Thymus (tissue), 11 donors: ENCODE data around the gene BLOC1S4. TPM values are rescaled to one million over a fixed set of nuclear protein-coding genes. Genes with fewer than 3 reads are reported as not detected.

Experiments used
- DNase-seq, 9 donors: peaks; one replicate each; pipeline ENCODE4 v3.0.0-alpha.2; 2013; ENCODE audit warnings: low spot score in 9 of 9, low read depth in 6 of 9, missing footprints in 1 of 9
- H3K27ac ChIP-seq, 2 donors: one replicate each; pipeline ENCODE4 v1.5.1; 2013; ENCODE audit warnings: control low read depth in 1 of 2, low read depth in 1 of 2, low read length in 1 of 2, mild to moderate bottlenecking in 1 of 2, moderate library complexity in 1 of 2
- H3K27me3 ChIP-seq, 2 donors: one replicate each; pipeline ENCODE4 v1.5.1; 2013; ENCODE audit warnings: low read length in 1 of 2; ENCODE audit not compliant: control insufficient read depth in 2 of 2, insufficient read depth in 1 of 2
- H3K36me3 ChIP-seq, 2 donors: one replicate each; pipeline ENCODE4 v1.5.1; 2013; ENCODE audit warnings: low read length in 1 of 2, mild to moderate bottlenecking in 1 of 2, moderate library complexity in 1 of 2; ENCODE audit not compliant: control insufficient read depth in 2 of 2, insufficient read depth in 2 of 2
- H3K4me1 ChIP-seq, 2 donors: one replicate each; pipeline ENCODE4 v1.5.1; 2013; ENCODE audit warnings: low read length in 2 of 2; ENCODE audit not compliant: control insufficient read depth in 2 of 2, insufficient read depth in 2 of 2
- H3K4me3 ChIP-seq, 2 donors: one replicate each; pipeline ENCODE4 v1.5.1; 2013; ENCODE audit warnings: low read length in 2 of 2, control low read depth in 1 of 2, mild to moderate bottlenecking in 1 of 2
- H3K9me3 ChIP-seq, 2 donors: one replicate each; pipeline ENCODE4 v1.5.1; 2013; ENCODE audit warnings: low read length in 1 of 2, mild to moderate bottlenecking in 1 of 2; ENCODE audit not compliant: control insufficient read depth in 2 of 2, insufficient read depth in 1 of 2
- WGBS: extraction: QIAGEN DNeasy Blood & Tissue Kit; methylation state at CpG from one replicate; pipeline ENCODE4 v1.1.7; 2013; 5-methylcytosine and 5-hydroxymethylcytosine counted together
- polyA plus RNA-seq: library from polyadenylated mRNA; stranded (reverse); fragments of 200-250 nt; gene quantifications from one replicate; pipeline ENCODE4 v1.2.3, GENCODE V29; 2013
- total RNA-seq: library from RNA; stranded (reverse); fragments of 120-200 nt; gene quantifications from one replicate; pipeline ENCODE4 v1.2.4, GENCODE V29; 2013
- donor health status: healthy.

The BLOC1S4 gene
- total and polyA plus RNA-seq, 2 donors, result 11.9 to 23.4 TPM

DNA sequence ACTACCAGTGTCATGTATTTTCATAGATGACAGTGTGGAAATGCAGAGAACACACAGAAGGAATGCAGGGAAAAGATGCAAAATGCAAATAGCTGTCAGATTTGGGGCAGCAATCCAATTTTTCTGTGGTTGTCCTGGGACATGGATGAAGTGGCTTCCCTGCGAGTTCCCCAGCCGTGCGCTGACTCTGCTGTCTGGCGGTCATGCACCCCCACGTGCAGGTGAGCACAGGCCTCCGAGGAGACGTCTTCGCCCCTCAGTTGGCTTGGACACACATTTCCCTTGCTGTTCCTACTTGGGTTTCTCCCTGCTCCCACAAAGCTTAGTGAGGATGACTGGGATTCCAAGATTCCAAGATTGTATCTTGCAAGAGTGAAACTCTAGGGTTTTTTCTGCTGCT, 24.4 kb downstream of the BLOC1S4 start:
- no peak overlapping the region for H3K27ac ChIP-seq
- 94% methylated on average over 8 of the region's 8 CpGs for WGBS
- no peaks in the 10 kb centered on the region for H3K36me3 ChIP-seq
- DNase-seq, result no peak
- no peak overlapping the region for H3K4me3 ChIP-seq
- H3K4me1 ChIP-seq, result no peaks in the 10 kb centered on the region
- H3K9me3 ChIP-seq, result peaks cover 0 to 3% of the 10 kb centered on the region in 2 donors
- H3K27me3 ChIP-seq, result no peaks in the 10 kb centered on the region

DNA sequence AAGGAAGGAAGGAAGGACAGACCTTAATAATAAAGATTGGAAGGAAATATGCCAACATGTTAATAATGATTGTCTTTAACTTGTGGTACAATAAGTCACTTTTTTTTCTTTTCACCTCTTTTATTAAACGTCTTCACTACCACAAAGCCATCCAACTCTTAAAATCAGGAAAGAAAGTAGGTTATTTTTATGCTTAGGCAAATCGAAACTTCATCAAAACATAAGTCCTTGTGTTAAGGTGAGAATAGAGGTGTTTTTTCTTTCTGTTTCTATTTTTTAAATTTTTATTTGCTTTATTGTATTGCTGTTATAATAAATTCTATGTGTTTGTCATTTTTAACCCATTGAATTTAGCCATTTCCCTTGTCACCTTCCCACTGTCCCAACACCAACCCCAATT, 26.5 kb downstream of the BLOC1S4 start:
- Histone ChIP-seq H3K9me3 (peaks cover 1 to 3% of the 10 kb centered on the region in 2 donors), H3K36me3 (no peaks in the 10 kb centered on the region), H3K4me1 (peaks cover 0 to 4% of the 10 kb centered on the region in 2 donors), H3K27ac (no peak overlapping the region), H3K4me3 (no peak overlapping the region), H3K27me3 (no peaks in the 10 kb centered on the region)
- no peak for DNase-seq
- 74% methylated on average over 2 of the region's 2 CpGs for WGBS

DNA sequence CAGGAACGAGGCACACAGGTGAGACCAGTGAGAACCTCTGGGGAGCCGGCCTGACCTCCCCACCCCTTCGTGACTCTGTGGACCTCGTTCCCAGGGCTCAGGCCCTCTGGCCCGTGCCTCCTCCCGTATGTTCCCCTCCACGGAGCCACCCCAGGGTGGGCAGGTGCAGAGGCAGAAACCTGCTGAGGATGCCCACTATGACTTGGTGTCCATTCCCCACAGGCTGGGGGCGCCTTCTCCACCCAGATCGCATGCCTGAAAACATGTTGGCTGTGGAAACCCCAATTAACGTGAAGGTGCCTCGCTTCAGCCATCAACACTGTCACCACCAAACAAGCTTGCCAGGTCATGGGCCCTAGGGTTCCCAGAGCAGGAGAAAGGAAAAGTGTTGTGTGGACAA, 27.0 kb downstream of the BLOC1S4 start:
- H3K4me3 ChIP-seq, result no peak overlapping the region
- DNase-seq, result no peak

DNA sequence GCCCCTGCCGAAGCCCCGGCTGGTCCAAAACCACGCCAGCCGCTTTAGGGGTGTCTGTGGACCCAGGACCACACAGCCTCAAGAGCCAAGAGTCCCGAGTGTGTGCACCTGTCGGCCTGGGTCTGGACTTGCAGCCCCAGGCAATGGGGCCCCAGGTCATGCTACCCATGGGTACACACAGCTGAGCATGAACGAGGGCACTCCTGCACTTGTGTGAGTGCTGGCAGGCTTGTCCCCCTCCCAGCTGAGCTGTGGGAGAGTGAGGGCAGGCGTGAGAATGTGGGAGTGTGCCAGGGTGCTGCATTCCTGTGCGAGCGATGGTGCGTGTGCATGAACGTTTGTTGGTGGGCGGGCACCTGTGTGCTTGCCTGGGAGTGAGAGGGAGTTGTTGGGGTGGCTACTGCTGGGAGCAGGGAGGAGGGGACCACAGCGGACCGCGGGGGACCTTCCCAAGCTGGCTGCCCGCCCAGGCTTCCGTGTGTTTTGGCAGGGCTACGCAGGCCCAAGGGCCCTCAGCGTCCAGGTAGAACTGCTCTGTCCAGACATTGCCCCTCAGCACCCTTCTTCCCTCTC, 30.8 kb downstream of the BLOC1S4 start:
- H3K9me3 ChIP-seq, result peaks cover 0 to 1% of the 10 kb centered on the region in 2 donors
- WGBS, result 90% methylated on average over 20 of the region's 20 CpGs
- peaks cover 0 to 17% of the 10 kb centered on the region in 2 donors for H3K4me1 ChIP-seq
- H3K36me3 ChIP-seq, result no peaks in the 10 kb centered on the region
- no peak for DNase-seq
- no peak overlapping the region for H3K27ac ChIP-seq
- H3K4me3 ChIP-seq, result no peak overlapping the region
- H3K27me3 ChIP-seq, result no peaks in the 10 kb centered on the region

More for the DNA sequence above, 27.0 kb downstream of the BLOC1S4 start:
- H3K9me3 ChIP-seq, result peaks cover 1 to 3% of the 10 kb centered on the region in 2 donors
- H3K27ac ChIP-seq, result no peak overlapping the region
- no peaks in the 10 kb centered on the region for H3K36me3 ChIP-seq
- peaks cover 0 to 4% of the 10 kb centered on the region in 2 donors for H3K4me1 ChIP-seq
- H3K27me3 ChIP-seq, result no peaks in the 10 kb centered on the region
- WGBS, result 86% methylated on average over 11 of the region's 11 CpGs

DNA sequence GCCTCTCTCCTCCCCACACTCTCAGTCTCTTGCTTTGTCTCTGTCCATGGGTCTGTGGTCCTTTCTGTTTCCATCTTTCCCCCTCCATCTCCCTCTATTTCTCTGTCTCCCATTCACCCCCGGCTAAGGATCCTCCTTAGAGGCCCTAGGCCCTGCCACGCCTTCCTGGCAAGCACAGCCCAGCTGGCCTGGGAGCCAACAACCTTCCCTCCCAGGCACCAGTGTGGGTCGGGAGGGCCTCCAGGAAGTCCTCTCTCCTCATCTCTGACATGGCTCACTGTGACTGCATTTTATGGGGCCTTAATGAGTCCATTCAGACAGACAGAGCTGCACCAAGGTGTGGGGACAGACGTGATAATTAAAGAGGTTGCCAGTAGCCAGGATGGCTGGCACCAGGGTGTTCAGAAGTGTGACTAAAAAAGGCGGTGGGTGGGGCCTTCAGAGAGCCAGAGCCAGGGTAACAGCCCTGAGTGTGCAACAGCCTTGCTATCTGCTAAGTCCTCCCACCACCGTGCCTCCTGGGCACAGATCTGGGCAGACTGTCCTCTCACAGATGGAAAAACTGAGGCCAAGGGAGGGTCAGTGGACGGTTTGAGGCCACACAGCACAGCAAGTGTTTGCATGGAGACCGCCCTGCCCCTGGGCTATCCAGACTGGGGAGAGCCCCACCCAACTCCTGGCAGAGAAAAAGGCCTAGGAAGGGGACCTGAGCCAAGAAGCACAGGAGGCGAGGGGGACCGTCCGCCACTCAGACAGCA, 31.5 kb downstream of the BLOC1S4 start:
- 88% methylated on average over 11 of the region's 11 CpGs for WGBS
- no peak overlapping the region for H3K4me3 ChIP-seq
- no peaks in the 10 kb centered on the region for H3K36me3 ChIP-seq
- peaks cover 0 to 1% of the 10 kb centered on the region in 2 donors for H3K9me3 ChIP-seq
- H3K4me1 ChIP-seq, result peaks cover 0 to 23% of the 10 kb centered on the region in 2 donors
- no peaks in the 10 kb centered on the region for H3K27me3 ChIP-seq
- H3K27ac ChIP-seq, result no peak overlapping the region
- DNase-seq, result no peak

DNA sequence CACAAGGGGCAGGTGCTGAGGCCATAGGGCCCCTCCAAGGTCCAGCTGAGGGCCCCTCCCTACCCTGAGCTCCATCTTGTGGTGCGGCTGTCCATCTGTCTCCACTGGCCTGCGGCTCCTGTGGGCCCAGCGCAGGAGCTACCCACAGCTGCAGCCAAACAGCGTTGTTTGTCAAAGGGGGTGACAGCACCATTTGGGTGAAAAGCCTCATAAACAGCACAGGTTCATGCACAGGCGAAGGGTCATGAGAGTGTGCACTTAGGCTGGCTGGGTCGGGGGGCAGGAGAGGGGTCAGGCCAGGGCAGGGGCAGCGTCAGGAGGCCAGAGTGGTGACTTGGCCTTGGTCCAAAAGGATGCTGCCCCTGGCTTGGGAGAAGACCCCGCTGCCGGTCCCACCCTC, 32.3 kb downstream of the BLOC1S4 start:
- 98% methylated on average over 9 of the region's 9 CpGs for WGBS
- Histone ChIP-seq H3K4me3 (no peak overlapping the region), H3K9me3 (peaks cover 0 to 1% of the 10 kb centered on the region in 2 donors), H3K36me3 (no peaks in the 10 kb centered on the region), H3K27ac (no peak overlapping the region), H3K27me3 (no peaks in the 10 kb centered on the region), H3K4me1 (peaks cover 0 to 23% of the 10 kb centered on the region in 2 donors)
- no peak for DNase-seq

DNA sequence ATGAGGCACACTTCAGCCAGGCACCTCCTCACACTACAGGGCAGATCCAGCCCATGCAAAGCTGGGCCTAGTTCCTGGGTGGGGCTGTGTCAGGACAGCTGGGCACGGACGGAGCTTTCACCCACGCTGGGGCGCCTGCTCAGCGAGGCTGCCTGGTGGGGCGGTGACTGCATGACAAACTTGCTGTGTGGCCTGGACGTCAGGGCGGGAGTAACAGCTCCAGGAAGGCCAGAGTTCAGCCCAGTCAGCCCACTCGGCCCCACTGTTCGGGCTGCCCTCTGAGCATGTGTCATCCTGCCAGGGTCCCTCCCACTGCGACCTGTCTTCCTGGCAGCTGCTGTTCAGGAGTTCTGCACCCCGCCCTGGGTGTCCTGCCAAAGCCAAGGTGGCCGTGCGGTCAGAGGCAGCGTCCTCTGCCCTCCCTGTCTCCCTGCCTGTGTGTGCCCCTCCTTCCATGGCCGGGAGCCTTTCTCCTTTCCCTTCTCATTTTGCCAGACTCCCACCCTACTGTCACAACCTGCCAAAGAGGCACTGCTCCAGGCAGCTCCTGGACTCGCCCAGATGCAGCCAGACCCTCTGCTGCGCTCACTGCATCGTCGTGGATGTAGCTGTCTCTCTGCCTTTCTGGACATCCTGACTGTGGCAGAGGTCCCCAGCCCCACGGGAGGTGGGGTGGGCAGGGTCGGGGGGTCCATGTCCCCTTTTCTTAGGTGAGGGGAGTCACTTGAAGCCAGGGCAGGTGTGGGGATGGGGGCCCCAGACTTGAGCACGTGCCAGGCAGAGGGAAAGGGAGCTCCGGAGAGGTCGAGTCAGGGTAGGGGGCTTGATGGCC, 33.6 kb downstream of the BLOC1S4 start:
- Histone ChIP-seq H3K27me3 (no peaks in the 10 kb centered on the region), H3K4me1 (peaks cover 0 to 23% of the 10 kb centered on the region in 2 donors), H3K9me3 (peaks cover 0 to 1% of the 10 kb centered on the region in 2 donors), H3K27ac (no peak overlapping the region), H3K4me3 (no peak overlapping the region), H3K36me3 (no peaks in the 10 kb centered on the region)
- no peak for DNase-seq
- 88% methylated on average over 25 of the region's 25 CpGs for WGBS

DNA sequence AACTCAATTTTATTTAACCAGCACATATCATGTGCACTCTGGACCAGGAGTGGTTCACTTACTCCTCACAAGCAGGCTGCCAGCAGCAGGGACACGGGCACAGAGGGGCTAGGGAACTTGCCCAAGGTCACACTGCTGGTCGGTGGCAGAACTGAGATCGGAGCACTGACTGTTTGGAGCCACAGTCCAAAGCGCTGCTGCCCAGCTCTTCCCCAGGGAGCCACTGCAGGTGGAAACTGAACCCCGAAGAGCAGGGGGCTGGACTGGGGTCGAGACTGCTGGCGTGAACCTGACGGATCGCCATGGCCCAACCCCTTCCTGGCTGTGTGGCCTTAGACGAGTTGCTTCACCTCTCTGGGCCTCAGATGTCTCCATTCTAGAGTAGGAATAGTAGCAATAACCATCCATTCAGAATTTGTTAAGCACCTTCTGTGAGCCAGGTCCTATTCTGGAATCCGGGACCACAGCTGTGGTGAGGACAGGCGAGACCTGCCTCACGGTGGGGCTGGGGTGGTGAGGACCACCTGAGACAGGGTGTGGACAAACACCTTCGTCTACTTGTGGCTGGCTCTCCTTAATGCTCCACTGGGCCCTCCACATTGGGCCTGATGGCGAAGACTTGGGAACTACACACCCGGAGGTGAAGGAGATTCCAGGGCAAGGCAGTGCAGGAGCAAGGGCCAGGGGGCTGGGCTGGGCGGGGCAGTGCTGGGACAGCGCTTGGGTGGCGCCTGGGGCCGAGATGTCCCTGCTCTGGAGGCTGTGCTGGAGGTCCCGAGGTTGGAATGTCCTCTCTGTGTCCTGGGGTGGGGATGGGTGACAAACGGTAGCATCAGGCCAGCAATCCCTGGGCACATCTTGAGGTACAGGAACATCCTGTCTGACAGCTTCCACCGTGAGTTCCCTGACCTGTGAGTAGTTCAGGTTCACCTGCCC, 34.6 kb downstream of the BLOC1S4 start:
- H3K9me3 ChIP-seq, result peaks cover 0 to 1% of the 10 kb centered on the region in 2 donors
- no peak overlapping the region for H3K4me3 ChIP-seq
- DNase-seq, result no peak
- H3K27ac ChIP-seq, result no peak overlapping the region
- 93% methylated on average over 23 of the region's 23 CpGs for WGBS
- H3K36me3 ChIP-seq, result no peaks in the 10 kb centered on the region
- H3K27me3 ChIP-seq, result no peaks in the 10 kb centered on the region
- peaks cover 0 to 23% of the 10 kb centered on the region in 2 donors for H3K4me1 ChIP-seq
